Naive thymus-derived CD4-positive, alpha-beta T cell (primary cell): ENCODE results near the gene SURF4. TPM values are rescaled to one million over a fixed set of nuclear protein-coding genes. Genes with fewer than 3 reads are reported as not detected.
"Not testable (repeated sequence)": the region's sequence is repeated elsewhere in the genome, so short reads cannot be mapped to it uniquely, and the experiment has no call there.

ENCODE experiments used
- ATAC-seq: fragments of 150-1000 bp; cut with Tn5 transposase; 2 replicates; pipeline ENCODE4 v1.10.0; 2021; ENCODE audit warnings: mild to moderate bottlenecking, moderate library complexity
- CTCF ChIA-PET: fragments of 350-600 bp; sonication (Branson Sonifier 250); formaldehyde crosslinking; loops from one replicate; lab custom pipeline; 2021; ENCODE audit warnings: antibody characterized with exemption; lab: Charles Lee
- POLR2A ChIA-PET: fragments of 350-600 bp; sonication (Branson Sonifier 250); formaldehyde crosslinking; loops from one replicate; lab custom pipeline; 2021; ENCODE audit warnings: antibody characterized with exemption, inconsistent platforms; lab: Charles Lee
- DNase-seq, 9 donors: peaks; one replicate each; pipeline versions ENCODE4 v3.0.0 to v3.0.0-alpha.2; 2020 to 2022; ENCODE audit warnings: mixed read lengths in 1 of 9
- H3K27ac ChIP-seq: one replicate; pipeline ENCODE4 v1.7.0; 2013; ENCODE audit warnings: mild to moderate bottlenecking, low read depth, low read length, moderate library complexity
- H3K27me3 ChIP-seq, 2 donors: one replicate each; pipeline ENCODE4 v1.7.0; 2013; ENCODE audit warnings: low read length in 2 of 2, mild to moderate bottlenecking in 2 of 2, moderate library complexity in 2 of 2; ENCODE audit not compliant: control insufficient read depth in 2 of 2, insufficient read depth in 2 of 2
- H3K36me3 ChIP-seq, 3 experiments: 1 replicate in 2 of 3; 2 replicates in 1 of 3; pipeline ENCODE4 v1.7.0; 2013; ENCODE audit warnings: low read length in 3 of 3, mild to moderate bottlenecking in 3 of 3, moderate library complexity in 1 of 3; ENCODE audit not compliant: insufficient read depth in 3 of 3, control insufficient read depth in 2 of 3
- H3K4me1 ChIP-seq, 2 donors: one replicate each; pipeline ENCODE4 v1.7.0; 2013; ENCODE audit warnings: low read length in 2 of 2, mild to moderate bottlenecking in 2 of 2, moderate library complexity in 1 of 2; ENCODE audit not compliant: control insufficient read depth in 2 of 2, insufficient read depth in 2 of 2
- H3K4me3 ChIP-seq: 2 replicates; pipeline ENCODE4 v1.7.0; 2013; ENCODE audit warnings: mild to moderate bottlenecking, low read length
- H3K9me3 ChIP-seq, 3 experiments: 1 replicate in 2 of 3; 2 replicates in 1 of 3; pipeline ENCODE4 v1.7.0; 2013; ENCODE audit warnings: low read length in 3 of 3; ENCODE audit not compliant: control insufficient read depth in 2 of 3
- H3K27ac Mint-ChIP-seq, 9 donors: one replicate each; pipeline ENCODE4 v1.8.0; 2020 to 2022; ENCODE audit warnings: mixed read lengths in 9 of 9, mild to moderate bottlenecking in 8 of 9, moderate library complexity in 5 of 9, inconsistent platforms in 2 of 9
- H3K27me3 Mint-ChIP-seq, 5 donors: one replicate each; pipeline ENCODE4 v1.8.0; 2021 to 2022; ENCODE audit warnings: mixed read lengths in 5 of 5, mild to moderate bottlenecking in 1 of 5
- H3K36me3 Mint-ChIP-seq, 5 donors: one replicate each; pipeline ENCODE4 v1.8.0; 2020 to 2022; ENCODE audit warnings: mixed read lengths in 5 of 5, mild to moderate bottlenecking in 3 of 5, inconsistent platforms in 1 of 5
- H3K4me1 Mint-ChIP-seq, 7 donors: one replicate each; pipeline ENCODE4 v1.8.0; 2020 to 2022; ENCODE audit warnings: mixed read lengths in 7 of 7, mild to moderate bottlenecking in 3 of 7, inconsistent platforms in 1 of 7
- H3K4me3 Mint-ChIP-seq, 10 donors: one replicate each; pipeline ENCODE4 v1.8.0; 2020 to 2022; ENCODE audit warnings: mild to moderate bottlenecking in 10 of 10, mixed read lengths in 10 of 10, moderate library complexity in 6 of 10, inconsistent platforms in 2 of 10
- H3K9me3 Mint-ChIP-seq, 11 donors: one replicate each; pipeline ENCODE4 v1.8.0; 2020 to 2022; ENCODE audit warnings: mixed read lengths in 11 of 11, mild to moderate bottlenecking in 4 of 11, inconsistent platforms in 1 of 11, moderate library complexity in 1 of 11
- intact Hi-C, 2 donors: fragments of 100-400 bp; cut with micrococcal nuclease; formaldehyde crosslinking; loops; one replicate each; pipeline ENCODE4 v1.15.1; 2023
- polyA plus RNA-seq, 2 donors: library from polyadenylated mRNA; unstranded; fragments of 300-500 nt; fragmentation: Illumina TruSeq; gene quantifications; one replicate each; pipeline ENCODE4 v1.2.3, GENCODE V29; 2021
- total RNA-seq, 6 experiments: library from RNA in 5 of 6; stranded (reverse) in 5 of 6; gene quantifications; 1 replicate in 5 of 6; 2 replicates in 1 of 6; pipeline ENCODE4 v1.2.3 and lab custom pipeline; 2021 to 2026

SURF4 gene
- total and polyA plus RNA-seq, 7 experiments from 2014 or later: 72.5 to 196 (median 78.9) TPM

DNA sequence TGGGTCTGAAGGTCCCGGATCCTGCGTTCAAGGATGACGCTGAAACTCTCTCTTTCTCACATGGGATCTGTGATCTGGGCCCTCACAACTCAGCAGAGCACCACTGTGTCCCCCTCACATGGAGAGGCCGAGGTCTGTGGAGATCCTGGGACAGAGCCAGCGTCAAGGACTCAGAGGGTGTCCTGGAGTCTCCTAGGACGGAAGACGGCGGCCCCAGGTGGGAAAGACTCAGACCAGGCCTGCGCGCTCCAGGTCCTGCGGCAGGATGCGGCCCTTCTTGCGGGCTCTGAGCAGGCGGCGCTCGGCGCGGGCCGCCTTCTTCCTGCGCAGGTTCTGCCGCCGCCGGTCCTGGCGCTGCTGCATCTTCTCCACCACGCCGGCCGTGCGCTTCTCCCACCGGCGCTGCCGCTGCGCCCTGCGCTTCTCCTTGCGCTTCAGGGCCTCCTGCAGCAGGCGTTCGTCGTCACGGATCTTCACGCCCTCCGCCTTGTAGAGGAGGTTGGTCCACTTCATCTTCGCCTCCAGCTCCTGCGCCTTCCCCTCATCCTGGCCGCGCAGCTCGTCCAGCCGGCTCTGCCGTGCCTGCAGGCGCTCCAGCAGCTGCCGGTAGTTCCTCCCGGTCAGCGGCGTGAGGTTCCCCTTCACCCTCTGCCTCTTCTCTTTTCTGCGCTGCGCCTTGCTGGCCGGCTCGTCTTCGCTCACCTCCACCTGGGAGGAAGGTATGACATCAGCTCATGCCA, 44.0 kb downstream of the SURF4 start:
- Mint-ChIP-seq H3K36me3 (peaks cover 3 to 22% (median 7%) of the 10 kb centered on the region in 5 donors), H3K4me3 (no peak overlapping the region), H3K27me3 (no peaks in the 10 kb centered on the region), H3K4me1 (peaks cover 8 to 54% (median 36%) of the 10 kb centered on the region in 7 donors), H3K9me3 (no peaks in the 10 kb centered on the region), H3K27ac (peak overlapping the region in 2 of 9 donors; percentile 9 to 56)
- no peak for ATAC-seq
- CTCF ChIA-PET: no interaction called here
- POLR2A ChIA-PET: interaction anchor here (0.8 kb wide), 1 partner anchor 142 kb away, joined by 3 read pairs; no protein-coding TSS in a partner anchor
- intact Hi-C loops: no loop called here
- Histone ChIP-seq H3K36me3 (peaks cover 9 to 49% (median 10%) of the 10 kb centered on the region in 3 experiments), H3K4me3 (no peak overlapping the region), H3K27ac (no peak overlapping the region), H3K9me3 (no peaks in the 10 kb centered on the region), H3K27me3 (no peaks in the 10 kb centered on the region), H3K4me1 (peaks cover 20 to 21% of the 10 kb centered on the region in 2 donors)
- DNase-seq: no peak

GRCh38 chr9:133331221-133331620, 44.6 kb downstream of the SURF4 start:
- H3K36me3 ChIP-seq: peaks cover 9 to 49% (median 10%) of the 10 kb centered on the region in 3 experiments

DNA sequence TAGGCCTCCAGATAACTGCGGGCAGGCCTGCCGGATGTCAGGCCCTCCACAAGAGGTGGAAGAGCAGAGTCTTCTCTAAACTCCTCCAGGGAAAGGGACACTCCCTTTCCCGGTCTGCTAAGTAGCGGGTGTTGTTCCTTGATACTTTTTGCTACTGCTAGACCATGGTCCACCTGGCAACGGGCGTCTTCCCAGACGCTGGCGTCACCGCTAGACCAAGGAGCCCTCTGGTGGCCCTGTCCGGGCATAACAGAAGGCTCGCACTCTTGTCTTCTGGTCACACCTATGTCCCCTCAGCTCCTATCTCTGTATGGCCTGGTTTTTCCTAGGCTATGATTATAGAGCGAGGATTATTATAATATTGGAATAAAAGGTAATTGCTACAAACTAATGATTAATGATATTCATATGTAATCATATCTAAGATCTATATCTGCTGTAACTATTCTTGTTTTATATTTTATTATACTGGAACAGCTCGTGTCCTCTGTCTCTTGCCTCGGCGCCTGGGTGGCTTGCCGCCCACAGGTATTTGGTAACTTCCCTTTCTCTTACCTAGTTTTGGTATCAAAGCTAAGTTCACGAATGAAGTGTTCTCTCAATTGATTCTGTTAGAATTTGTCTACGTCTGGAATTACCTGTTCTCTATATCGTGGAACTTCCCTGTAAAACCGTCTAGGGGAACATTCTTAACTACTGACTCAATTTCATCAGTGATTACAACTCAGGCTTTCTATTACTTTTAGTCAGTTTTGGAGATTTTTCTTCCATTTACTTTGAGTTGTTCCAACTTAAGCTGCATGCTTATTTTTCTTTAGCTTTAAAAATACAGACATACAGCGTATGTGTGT, 46.3 kb downstream of the SURF4 start:
- not testable (repeated sequence) for ATAC-seq, H3K9me3 ChIP-seq, H3K4me3 Mint-ChIP-seq, H3K27me3 Mint-ChIP-seq, H3K4me1 ChIP-seq, H3K4me3 ChIP-seq, H3K27me3 ChIP-seq, DNase-seq, H3K9me3 Mint-ChIP-seq, H3K27ac ChIP-seq
- H3K36me3 ChIP-seq: peaks cover 9 to 48% (median 10%) of the 10 kb centered on the region in 3 experiments
- intact Hi-C loops: loop anchor here (2.0 to 5.0 kb wide), 2 partner anchors 142 to 143 kb away; no protein-coding TSS in a partner anchor
- H3K27ac Mint-ChIP-seq: peak overlapping the region in 2 of 9 donors; percentile 32
- CTCF ChIA-PET: interaction anchor here (0.8 to 1.3 kb wide), 3 partner anchors 32 to 42 kb away, joined by 3 to 4 read pairs (median 4); no protein-coding TSS in a partner anchor
- POLR2A ChIA-PET: interaction anchor here (0.9 to 1.1 kb wide), 2 partner anchors 11 to 18 kb away, joined by 3 read pairs; partner anchors contain the start of genes MED22 and RPL7A
- H3K4me1 Mint-ChIP-seq: peaks cover 6 to 36% (median 22%) of the 10 kb centered on the region in 7 donors
- H3K36me3 Mint-ChIP-seq: peaks cover 3 to 22% (median 4%) of the 10 kb centered on the region in 5 donors

More at GRCh38 chr9:133331221-133331620, 44.6 kb downstream of the SURF4 start:
- CTCF ChIA-PET: interaction anchor here (1.3 kb wide), 1 partner anchor 40 kb away, joined by 4 read pairs; no protein-coding TSS in a partner anchor
- intact Hi-C loops: no loop called here
- Mint-ChIP-seq H3K27me3 (no peaks in the 10 kb centered on the region), H3K4me1 (peaks cover 8 to 50% (median 34%) of the 10 kb centered on the region in 7 donors), H3K36me3 (peaks cover 3 to 22% (median 7%) of the 10 kb centered on the region in 5 donors), H3K27ac (no peak overlapping the region), H3K9me3 (no peaks in the 10 kb centered on the region), H3K4me3 (no peak overlapping the region)
- Histone ChIP-seq H3K27ac (no peak overlapping the region), H3K27me3 (no peaks in the 10 kb centered on the region), H3K4me1 (peaks cover 14 to 17% of the 10 kb centered on the region in 2 donors), H3K9me3 (no peaks in the 10 kb centered on the region), H3K4me3 (no peak overlapping the region)
- POLR2A ChIA-PET: interaction anchor here (0.8 kb wide), 1 partner anchor 141 kb away, joined by 3 read pairs; no protein-coding TSS in a partner anchor
- DNase-seq: no peak
- ATAC-seq: no peak

DNA sequence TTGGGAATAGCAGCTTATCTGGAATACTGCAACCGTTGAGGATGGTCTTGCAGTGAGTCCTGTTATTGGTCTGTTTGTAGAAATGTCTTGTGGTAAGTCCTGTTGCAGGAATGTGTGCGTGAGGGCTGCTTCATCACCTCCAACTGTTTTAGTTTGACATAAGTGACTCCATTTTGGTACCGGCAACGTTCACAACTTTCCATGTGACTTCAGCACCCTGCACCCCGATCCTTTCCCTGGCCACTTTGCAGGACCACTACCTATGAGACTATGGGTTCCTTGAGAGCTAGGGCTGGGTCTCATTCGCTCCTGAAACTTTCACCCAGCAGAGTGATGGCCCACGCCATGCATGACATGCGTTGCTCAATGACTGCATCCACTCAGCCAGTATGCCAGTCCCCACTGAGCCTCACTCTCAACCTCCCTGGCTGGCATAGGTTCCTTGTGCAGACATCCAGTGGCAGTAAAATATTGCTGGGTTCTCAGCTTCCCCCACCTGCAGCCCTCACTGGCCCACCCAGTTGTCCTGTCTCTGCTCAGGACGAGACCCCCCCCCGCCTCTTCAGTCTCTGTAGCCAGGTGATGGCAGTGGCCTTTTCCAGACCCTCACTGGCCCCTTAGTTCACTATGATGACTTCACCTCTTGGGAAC, 47.9 kb downstream of the SURF4 start:
- intact Hi-C loops: loop anchor here (2.0 to 5.0 kb wide), 2 partner anchors 141 kb away; no protein-coding TSS in a partner anchor
- H3K36me3 Mint-ChIP-seq: peaks cover 3 to 16% (median 4%) of the 10 kb centered on the region in 5 donors
- POLR2A ChIA-PET: no interaction called here
- no peak for ATAC-seq
- CTCF ChIA-PET: no interaction called here
- H3K4me3 Mint-ChIP-seq: no peak overlapping the region
- Histone ChIP-seq H3K27ac (no peak overlapping the region), H3K9me3 (no peaks in the 10 kb centered on the region), H3K4me1 (no peaks in the 10 kb centered on the region), H3K36me3 (peaks cover 0 to 32% (median 6%) of the 10 kb centered on the region in 3 experiments), H3K27me3 (no peaks in the 10 kb centered on the region), H3K4me3 (no peak overlapping the region)
- H3K4me1 Mint-ChIP-seq: peaks cover 2 to 24% (median 18%) of the 10 kb centered on the region in 7 donors
- DNase-seq: no peak
- H3K27ac Mint-ChIP-seq: peak overlapping the region in 6 of 9 donors; percentile 1 to 59 (median 23)
- H3K9me3 Mint-ChIP-seq: no peaks in the 10 kb centered on the region
- no peaks in the 10 kb centered on the region for H3K27me3 Mint-ChIP-seq

DNA sequence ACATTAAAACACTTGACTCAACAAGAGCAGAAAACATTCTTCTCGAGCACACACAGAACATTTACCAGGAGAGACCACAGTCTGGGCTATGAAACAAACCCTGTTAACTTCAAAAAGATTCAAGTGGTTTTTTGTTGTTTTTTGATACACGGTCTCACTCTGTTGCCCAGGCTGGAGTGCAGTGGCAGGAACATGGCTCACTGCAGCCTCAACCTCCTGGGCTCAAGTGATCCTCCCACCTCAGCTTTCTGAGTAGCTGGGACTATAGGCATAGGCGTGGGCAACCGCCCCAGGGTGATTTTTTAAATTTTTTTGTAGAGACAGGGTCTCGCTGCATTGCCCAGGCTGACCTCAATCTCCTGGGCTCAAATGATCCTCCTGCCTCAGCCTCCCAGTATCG, 48.8 kb downstream of the SURF4 start:
- ATAC-seq, H3K4me3 ChIP-seq, POLR2A ChIA-PET, H3K27me3 ChIP-seq, H3K9me3 Mint-ChIP-seq, H3K27ac ChIP-seq, H3K4me1 ChIP-seq, H3K27me3 Mint-ChIP-seq, H3K36me3 Mint-ChIP-seq, CTCF ChIA-PET, DNase-seq, H3K4me3 Mint-ChIP-seq, H3K9me3 ChIP-seq: not testable (repeated sequence)
- Mint-ChIP-seq H3K4me1 (peaks cover 2 to 23% (median 14%) of the 10 kb centered on the region in 7 donors), H3K27ac (peak overlapping the region in 1 of 9 donors; percentile 6)
- H3K36me3 ChIP-seq: peaks cover 0 to 22% (median 1%) of the 10 kb centered on the region in 3 experiments
- intact Hi-C loops: loop anchor here in 1 of 2 donors (5.0 kb wide), 1 partner anchor 140 kb away; no protein-coding TSS in a partner anchor
